HG03575 (cell line): ENCODE measurements around the gene ARHGAP26.

Experiments
- ATAC-seq: cut with Tn5 transposase; IDR thresholded peaks from one replicate; pipeline ENCODE4 v1.9.1; 2021; ENCODE audit not compliant: unreplicated experiment, insufficient number of reproducible peaks, low FRiP score; ENCODE audit errors: extremely low read depth

ARHGAP26 gene

DNA sequence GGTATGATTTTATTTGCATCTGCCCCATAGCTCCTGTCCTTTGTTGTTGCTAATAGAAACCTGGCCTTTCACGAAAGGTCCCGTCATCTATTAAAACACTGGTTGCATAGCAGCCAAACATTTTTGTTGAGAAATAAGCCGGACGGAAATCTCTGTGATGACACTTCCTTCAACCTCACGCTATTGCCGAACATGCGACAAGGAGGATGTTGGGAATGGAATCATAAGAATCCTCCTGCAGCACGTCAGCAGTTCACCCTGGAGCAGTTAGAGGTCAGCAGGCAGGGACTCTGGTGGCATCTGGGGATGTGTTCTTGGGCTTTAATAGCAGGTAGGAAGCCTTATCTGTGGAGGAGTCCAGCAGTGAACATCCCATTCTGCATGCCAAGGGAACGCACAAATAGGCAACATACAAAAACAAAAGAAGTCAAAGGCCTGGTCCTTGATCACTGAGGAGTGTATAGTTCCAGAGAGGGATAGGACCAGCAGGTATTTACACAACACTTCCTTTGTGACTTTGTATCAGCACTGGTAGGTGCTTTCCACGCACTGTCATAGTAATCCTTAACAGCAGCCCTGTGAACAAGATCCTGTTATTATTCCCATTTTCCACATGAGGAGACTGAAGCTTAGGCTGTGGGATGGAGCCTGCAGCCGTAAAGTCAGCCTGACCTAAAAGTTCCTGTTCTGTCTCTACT lies 33.4 kb downstream of the ARHGAP26 start:
- ATAC-seq: no peak

DNA sequence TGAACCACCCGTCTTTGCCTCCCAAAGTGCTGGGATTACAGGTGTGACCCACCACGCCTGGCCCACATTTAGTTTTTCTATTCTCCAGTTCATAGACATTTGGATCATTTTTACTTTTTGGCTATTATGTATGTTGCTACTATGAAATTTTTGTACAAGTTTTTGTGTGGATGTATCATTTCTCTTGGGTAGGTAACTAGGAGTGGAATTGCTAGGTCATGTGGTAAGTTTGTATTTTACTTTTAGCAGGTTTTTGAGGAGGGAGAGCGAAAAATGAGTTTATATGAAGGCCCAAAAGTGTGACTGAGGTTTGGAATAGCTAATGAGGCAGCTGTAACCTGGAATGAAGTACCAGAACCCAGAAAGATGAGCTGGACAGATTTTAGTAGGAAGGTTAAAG lies 35.2 kb downstream of the ARHGAP26 start:
- ATAC-seq: no peak

DNA sequence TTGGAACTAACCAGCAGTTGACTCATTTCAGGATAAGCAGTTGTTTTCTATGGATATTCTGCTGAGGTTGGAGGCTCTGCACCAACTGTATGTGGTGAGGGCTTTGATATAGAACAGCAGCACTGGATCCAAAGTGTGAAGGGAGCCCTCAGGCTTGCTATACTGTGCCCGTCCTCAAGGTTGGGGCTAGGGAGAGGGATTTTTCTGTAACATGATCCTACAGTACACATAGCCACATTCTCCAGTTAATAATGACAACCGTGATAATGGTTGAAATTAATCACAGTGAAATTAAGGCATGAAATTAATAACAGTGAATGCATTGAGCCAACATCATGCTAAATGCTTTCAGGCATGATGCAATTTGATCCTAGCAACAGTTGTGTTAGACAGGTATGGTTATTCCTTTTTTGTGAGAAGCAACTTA lies 36.7 kb downstream of the ARHGAP26 start:
- no peak for ATAC-seq

DNA sequence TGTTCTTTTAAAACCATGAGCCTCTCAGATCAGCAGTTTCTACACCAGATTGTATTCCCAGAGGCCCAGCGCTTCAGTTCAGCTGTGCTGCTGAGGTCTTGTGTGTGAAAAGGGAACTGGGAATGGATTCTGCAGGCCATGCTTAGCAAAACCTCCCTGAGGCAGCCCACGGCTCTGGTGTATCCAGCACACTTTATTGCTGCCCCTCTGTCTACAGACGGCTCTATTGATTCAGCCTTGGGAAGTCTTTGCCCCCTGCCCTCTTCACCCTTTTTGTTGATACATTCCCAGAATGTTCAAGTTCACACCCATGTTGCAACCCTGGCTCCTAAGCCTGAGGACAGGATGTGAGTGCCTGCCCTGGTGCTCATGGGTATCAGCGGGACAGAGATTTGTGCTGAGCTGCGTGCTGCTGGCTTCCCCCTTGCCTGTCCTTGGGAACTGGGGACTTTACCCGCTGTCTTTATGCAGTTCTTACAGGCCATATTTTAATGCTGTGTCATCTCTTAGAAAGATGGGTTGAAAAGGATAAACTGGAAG lies 37.3 kb downstream of the ARHGAP26 start:
- ATAC-seq: no peak

DNA sequence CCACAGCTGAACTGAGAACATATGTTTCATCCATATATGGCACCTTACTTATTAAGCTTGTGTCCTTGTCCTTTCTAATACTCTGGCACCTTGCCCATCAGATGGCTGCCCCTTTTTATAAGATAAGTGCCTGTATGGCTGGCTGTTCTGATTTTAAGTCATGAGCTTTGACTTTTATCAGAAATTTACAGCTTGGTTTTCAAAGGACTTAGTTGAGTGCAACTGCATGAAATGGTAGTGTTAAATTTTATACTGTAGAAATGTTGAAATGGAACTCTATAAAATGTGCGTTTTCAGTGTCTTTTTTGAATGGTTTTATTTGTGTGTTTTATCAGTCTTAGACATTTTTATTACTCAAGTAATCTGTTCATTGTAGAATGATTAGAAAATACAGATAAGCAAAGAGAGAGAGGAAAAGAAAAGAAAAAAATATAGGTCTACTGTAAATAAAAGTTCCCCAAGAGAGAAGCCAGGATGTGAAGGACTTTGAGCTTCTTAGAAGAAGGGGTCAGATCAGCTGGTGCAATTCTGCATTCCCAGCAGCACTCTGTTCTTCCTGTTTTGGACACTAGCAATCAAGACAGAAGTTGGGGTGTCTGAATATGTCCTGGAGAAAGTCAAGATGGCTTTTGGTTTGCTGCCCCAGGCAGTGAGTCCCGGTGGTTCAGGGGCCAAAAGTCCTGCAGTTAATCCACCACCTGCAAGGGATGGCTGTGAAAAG lies 38.9 kb downstream of the ARHGAP26 start:
- ATAC-seq: no peak

DNA sequence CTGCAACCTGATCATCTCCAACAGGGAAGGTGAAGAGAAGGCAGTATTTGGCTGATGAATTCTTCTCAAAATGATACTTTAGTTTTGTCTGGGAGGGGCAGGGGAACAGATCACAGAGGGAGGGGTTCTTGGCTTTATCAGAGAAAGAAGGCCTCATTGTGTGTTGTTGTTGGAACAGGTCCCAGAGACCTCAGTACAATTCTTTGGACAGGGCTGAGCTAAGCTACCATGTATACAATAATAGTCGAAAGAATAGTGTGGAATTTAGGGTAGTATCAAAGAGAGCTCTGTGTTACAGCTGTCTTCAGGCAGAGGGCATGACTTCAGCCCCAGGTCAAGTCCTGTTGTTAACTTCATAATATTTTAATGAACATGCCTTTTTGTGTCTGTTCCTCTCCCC lies 39.9 kb downstream of the ARHGAP26 start:
- no peak for ATAC-seq

DNA sequence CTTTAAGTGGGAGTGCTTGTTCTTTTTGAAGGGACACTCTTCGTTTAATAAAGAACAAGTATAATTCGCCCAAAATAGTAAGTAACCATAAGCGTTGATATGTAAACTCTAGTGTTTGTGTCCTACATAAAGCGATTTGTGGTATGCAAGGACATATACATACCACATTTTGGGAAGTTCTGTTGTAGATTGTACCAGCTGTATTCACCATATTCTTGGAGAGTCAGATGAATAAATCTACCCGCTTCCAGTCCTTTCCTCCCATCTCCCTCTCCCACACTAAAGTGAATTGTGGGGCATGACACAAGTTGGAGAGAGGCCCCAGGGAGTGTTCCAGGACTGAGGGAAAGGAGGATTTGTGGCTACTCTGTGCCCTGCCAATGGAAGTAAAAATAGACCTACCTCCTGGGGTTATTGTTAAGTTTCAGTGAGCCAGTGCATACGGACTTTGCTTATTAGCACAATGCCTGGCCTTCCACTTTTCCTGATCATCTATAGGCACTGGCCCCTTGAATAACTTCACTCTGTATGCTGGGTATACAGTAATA lies 40.6 kb downstream of the ARHGAP26 start:
- ATAC-seq: no peak

DNA sequence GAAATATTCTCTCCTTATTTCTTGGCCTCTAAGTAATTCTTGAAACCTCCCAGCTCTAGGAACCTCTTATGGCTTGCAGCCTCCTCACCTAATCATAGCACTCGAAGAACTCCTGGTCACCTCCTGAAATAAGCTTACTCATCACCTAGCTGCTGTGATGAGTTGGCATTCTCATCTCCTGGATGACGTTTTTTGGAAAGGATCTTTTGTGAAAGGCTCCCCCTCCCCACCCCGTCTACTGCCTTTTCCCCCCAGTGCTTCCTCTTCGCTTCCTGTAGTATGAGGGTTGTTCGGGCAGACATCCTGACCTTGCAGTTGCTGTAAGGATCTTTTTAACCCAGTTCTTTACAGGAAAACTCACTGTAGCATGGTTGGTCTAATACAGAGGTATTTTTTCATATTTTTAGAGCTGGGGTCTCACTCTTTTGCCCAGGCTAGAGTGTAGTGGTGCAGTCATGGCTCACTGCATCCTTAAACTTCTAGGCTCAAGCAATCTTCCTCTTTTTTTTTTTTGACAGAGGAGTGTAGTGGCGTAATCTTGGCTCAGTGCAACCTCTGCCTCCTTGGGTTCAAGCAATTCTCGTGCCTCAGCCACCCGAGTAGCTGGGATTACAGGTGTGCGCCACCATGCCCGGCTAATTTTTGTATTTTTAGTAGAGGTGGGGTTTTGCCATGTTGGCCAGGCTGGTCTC lies 41.8 kb downstream of the ARHGAP26 start:
- no peak for ATAC-seq

DNA sequence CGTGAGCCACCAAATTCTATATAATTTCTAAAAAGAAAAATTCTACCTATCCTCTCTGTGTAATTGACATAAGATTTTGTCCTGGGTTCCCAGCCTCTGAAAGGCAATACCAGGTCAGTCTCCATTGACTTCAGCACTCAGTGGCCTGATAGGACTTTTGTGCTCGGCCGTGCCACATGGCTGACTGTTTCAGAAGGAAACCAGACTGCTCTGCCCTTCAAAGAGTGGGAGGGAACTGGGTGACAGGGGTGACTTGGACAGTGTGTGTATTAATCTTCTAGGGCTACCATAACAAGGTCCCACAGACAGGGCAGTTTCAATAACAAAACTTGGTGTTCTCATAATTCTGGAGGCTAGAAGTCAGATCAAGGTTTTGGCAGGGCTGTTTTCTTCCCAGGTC lies 43.0 kb downstream of the ARHGAP26 start:
- ATAC-seq: no peak

DNA sequence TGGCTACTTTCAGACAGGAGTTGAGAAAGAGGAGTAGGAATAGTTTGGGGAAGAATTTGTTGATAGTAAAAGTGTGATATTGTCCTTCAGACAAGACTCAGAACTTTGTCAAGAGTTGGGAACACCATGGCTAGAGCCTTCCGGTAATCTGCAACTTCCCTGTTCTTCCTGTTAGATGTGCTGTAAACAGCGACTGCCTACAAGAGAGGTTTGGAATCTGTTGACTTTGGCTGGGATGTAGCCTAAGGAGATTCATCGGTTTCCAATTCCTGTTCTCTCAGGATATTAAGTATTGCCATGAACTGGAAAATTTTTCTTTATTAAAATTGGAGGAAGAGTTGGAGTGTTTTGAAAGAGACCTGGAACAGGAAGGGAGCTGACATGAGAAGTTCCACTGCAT lies 43.9 kb downstream of the ARHGAP26 start:
- ATAC-seq: no peak

DNA sequence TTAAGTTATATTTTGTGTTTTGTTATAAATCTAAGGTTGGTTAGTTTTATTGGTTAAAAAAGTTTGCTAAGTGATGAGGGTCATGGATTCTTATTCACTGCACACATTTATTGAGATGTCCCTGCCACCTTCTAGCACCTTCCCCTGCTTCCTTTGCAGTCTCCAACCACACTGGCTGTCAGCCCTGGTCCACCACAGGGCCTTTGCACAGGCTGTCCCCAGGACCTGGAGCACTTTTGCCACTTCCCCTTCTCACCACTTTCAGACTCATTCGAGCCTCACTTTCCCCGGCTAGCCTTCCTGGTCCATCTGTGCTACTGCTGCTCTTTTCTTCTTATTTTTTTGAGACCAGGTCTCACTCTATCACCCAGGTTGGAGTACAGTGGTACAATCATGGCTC lies 45.3 kb downstream of the ARHGAP26 start:
- ATAC-seq: no peak

DNA sequence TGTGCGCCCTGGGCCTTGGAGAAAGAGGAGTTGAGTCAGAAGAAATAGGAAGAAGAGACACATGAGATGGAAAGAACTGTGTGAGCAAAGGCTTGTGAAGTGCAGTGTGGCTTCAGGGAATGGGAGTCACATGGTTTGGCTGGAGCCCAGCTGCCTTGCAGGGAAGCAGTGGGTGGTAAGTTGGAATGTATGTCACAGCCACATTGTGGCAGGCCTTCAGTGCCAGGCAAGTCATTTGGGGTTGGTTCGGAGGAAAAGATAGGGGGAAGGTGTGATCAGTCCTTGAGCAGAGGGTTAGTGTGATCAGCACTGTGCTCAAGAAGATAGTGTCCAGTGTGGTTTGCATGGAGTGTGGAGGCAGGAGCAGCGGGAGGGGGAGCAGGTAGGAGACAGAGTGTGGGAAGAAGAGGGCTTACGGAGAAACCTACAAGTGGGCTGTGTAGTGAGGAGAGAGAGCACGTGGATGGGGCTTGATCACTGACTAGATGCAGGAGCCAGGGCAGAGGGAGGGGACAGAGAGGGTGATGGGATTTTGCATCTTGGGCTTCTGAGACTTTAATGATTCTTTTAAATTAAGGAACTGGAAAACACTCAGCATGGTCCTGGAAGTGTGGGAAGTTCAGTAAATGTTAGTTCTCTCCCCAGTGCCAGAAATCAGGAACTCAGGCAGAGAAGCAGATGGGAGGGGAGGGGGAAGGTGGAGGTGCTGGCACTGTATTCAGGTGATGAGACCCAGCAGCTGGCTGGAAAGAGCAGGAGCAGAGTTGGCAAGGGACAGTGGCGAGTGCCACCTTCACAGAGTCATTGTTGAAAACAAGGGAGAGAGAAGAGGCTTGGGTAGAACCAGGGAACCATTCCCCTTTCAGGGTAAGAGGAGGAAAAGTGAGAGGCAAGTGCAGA lies 46.6 kb downstream of the ARHGAP26 start:
- no peak for ATAC-seq

DNA sequence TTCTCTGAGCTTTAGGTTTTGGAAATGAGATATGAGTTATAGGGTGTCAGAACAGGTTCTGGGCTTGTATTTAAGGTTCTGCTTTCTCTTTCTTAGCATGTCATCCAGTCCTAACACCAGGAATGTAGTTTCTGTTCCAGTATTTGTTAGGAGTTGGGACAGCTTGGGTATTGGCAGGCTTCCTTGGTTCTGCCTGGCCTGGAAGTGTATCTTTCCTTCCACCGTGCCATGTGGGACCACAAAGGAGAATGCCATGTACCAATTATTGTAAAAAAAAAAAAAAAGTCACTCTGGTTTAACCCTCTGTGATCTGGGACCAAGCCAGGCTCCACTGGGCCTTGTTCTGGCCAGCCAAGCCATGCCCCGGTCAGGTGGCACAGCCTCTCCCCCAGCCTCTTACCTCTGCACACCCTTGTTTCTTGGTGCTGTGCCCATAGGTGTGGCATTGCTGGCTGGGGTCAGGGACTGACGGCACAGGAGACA lies 47.8 kb downstream of the ARHGAP26 start:
- ATAC-seq: no peak

DNA sequence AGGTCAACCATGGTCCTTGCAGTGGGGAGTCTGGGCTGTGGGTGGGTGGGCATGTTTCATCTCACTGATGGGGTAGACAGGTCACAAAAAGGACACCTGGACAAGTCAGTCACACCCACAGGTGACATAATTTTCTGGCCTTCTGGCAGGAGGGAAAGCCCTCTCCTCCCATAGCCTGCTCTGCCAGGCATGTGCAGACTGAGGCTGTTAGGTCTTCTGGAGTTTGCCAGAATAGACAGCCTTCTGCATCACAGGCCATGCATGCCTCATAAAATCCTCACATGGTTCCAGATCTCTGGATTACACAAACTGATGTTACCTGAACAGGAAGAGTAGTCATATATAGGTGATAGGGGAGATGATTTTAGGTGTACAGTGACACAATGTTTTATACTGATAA lies 49.1 kb downstream of the ARHGAP26 start:
- ATAC-seq: no peak

DNA sequence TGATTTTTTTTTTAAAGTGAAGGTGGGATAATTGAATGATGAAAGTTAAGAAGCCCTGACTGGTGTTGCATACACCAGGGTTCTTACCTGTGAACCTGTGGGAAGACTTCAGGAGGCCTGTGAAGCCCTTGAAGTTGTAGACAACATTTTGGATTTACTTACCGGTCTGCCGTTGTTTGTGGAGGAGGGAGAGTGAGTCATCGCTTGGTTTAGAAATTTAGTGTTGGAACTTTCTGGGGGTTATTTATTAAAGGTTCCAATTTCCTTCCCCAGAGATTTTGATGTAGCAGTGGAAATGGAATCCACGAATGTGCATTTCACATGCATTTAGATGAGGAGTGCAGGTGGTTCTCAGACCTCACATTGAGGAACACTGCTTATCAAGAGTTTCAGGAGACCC lies 49.6 kb downstream of the ARHGAP26 start:
- no peak for ATAC-seq

DNA sequence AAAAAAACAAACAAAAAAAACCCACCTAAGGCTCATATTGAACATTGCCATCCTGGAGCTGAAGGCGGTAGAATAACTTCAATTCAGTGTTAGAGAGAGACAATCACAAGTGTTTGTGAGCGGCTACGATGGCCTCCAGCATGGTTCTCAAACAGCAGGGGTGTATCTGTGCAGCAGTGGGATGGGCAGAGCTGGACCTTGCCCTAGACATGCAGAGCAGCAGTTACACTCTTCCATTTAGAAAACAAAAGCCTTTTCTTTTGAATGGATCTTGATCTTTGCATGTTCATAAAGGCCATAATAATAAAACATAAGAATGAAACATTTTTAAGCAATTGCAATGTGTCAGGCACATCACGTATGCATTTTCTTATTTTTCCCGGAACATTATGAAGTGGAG lies 50.3 kb downstream of the ARHGAP26 start:
- ATAC-seq: no peak

DNA sequence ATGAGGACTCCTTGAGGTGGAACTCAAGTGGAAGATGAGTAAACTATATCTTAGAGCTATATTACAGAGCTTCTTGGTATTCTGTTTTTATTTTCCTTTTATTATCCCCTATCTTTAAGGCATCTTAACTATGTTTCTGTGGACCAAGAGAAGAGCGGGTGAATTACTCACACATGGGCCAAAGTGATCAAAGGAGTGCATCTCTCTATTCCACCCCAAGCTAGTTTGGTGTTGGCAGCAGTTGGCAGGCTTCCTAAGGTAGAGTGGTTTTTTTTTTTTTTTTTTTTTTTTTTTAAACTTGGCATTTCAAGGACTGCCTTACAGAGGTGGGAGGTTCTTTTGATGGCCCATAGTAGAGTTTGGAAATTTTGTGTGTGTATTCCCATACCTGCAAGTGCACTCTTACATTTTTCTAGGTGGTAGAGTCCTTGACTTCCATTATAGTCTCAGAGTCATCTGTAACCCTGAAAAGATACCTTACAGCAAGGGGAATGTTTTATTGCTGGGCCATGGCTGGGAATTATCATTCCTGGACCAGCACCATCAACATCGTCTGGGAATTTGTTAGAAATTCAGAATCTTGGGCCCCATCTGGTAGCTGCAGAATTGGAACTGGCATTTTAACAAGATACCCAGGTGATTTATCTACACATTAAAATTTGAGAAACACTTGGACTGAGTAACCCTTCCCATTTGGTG lies 51.0 kb downstream of the ARHGAP26 start:
- no peak for ATAC-seq
